Occipital lobe (tissue), 2 donors: Measurements from ENCODE around the gene HIPK2. TPM values are rescaled to one million over a fixed set of nuclear protein-coding genes. Genes with fewer than 3 reads are reported as not detected.

ENCODE experiments used
- DNase-seq: peaks from one replicate; lab custom pipeline; 2025; lab: John Stamatoyannopoulos, UW
- total RNA-seq: library from RNA; depleted of rRNA; stranded (reverse); fragments of >200 nt; gene quantifications from one replicate; pipeline ENCODE4 v1.2.3, GENCODE V29; 2014

The HIPK2 gene
- total RNA-seq, 1 donor from 2014 or later: 12.0 TPM

GRCh38 chr7:139696552-139696951 is 81.2 kb downstream of the HIPK2 start:
- no peak for DNase-seq

DNA sequence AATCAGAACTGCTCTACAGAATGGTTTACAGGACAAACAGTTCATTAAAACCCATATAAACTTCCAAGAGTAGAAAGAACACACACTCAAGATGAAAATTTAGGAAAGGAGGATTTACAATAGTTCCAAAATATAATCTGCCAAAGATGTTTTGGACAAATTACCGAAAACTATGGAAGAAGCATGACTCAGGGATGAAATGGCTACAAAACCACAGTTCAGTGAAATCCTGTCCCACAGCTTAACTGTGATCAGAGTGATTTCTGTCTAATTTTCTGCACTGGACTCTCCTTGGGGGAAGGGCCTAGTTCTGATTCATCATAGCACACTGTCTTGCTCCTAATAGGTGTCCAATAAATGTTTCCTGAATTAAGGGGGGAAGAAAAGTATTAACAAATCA is 82.2 kb downstream of the HIPK2 start:
- DNase-seq: no peak

DNA sequence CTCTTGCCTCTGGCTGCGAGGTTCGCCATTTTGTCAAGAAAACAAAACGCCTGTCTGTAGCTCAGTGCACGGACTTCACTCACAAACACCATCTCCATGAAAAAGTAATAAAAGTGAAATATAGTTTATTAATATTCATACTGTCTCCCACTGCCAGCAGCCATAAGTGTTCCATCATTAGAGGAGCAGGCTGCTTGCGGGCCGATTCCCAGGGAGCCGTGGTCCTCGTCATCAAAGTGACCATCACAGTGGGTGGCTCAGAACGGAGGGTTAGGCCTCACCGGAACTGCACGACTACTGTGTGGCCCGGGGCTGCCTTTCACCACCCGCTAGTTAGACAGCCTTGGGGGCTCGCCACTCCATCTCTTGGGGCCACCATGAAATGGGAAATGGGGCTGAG is 82.7 kb downstream of the HIPK2 start:
- no peak for DNase-seq

DNA sequence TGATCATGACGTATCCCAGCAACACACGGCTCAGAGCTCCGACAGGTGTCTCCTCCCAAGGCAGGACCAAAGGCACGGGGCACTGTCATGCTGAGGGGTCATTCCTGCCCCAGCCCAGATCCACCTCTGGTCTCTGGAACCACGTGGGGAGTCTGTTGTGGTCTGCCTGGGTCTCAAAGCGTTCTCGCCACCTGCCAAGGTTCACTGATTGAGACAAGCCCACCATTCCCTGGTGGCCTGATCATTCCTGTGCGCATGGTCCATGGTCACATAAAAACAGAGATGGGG is 83.5 kb downstream of the HIPK2 start:
- no peak for DNase-seq

DNA sequence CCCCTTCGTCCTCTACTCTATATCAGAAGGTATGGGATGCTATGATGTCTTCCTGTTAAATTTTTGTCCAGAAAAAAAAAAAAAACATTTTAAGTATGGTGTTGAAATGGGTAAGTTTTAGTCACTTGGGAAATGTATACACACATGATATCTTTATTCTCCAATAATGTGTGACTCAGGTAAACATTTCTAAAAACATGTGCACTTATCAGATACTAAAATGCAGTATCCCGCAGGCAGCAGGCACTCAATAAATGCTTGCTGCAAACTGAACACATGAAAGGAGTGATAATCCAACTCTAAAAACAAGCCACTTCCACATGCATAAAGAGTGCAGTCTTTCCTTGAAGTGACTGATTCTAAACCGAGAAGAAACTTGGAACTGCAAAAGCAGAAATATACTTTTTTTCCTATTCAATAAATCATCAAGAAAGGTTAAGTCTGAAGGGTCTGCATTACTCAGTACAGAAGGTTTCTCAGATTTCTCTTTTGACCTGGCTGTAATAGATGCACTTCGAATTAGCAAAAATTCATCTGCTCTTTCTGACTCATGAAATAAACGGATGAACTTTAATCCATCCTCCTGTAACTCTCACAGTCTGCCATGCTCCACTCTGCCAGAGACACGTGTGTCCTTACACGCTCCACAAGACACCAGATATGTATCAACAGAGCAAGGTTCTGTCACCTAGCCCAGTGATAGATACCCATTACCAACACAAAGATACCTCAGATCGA is 84.0 kb downstream of the HIPK2 start:
- DNase-seq: no peak

- DNase-seq: no peak
Measured at GRCh38 chr7:139692723-139693122, 85.1 kb downstream of the HIPK2 start.

- no peak for DNase-seq
Measured at GRCh38 chr7:139691253-139691781, 86.5 kb downstream of the HIPK2 start.

- DNase-seq: peak; percentile 16
Measured at GRCh38 chr7:139687980-139688632, 89.7 kb downstream of the HIPK2 start.

DNA sequence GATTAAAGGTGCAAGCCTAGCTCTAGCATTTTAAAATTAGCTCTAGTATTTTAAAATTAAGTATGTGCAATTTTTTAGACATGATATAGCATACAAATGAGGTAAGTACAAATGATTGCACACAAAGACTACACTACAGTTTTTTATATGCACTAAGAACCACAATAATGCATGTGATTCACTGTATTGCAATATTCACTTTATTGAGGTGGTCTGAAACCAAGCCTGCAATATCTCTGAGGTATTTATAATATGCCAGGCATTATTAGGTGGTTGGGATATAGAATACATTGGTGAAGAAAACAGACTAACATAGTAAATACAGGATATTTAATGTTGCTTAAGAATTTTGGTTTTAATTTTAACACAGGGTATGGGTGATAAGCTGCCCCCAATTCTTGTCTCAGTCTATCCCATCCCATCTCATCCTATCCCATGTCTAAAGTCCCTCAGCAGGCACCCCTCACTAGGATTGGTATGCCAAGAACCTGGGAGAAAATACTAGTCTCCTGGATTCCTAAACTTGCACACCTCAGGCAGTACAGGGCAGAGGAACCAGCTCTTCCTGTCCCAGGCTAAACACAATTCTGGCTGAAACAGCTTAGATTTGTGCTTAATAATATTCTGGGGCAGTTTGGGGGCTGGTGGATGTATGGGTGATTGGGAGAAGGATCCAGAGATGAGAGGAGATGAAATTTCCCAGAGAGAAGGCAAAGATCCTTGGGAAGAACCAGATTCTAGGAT is 90.4 kb downstream of the HIPK2 start:
- DNase-seq: no peak

- DNase-seq: no peak
Measured at GRCh38 chr7:139683137-139683921, 94.5 kb downstream of the HIPK2 start.

DNA sequence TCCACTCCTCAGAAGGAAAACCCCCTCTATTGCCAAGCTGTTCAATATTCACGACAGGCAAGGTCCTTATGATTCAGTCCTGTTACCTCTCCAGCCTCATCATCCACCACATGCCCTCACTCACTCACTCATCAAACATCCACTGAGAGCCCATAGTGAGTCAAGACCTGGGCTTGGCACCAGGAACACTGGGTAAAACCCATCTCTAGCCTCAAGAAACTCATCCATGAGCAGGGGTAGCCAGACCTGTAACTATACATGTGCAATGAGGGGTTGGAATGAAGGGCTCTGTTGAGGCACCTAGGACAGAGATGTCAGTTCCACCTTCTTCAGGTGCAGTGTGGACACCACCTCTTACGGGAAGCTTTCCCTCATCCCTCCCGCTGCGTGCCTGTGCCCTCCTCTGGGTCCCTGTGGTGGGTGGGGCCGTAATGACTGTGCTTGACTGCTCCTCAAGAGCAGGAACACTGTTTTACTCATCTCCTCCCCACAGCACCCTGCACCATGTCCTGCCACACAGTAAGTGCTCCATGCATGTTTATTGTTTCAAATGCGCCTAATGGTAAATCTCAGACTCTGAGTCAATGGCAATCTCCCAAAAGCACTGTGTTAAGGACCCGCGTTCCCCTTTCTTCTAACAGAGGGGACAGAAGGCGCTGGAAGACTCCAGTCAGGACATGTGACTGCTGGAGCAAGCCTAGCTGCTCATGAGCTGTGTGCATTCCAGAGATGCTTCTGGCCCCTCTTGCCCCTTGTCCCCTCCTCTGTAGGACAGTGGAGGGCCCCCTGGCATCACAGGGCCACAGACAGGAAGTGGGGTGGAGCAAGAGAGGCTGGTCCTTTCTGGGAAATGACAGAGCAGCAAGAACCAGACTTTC is 95.4 kb downstream of the HIPK2 start:
- DNase-seq: no peak

- no peak for DNase-seq
Measured at GRCh38 chr7:139681812-139682135, 96.0 kb downstream of the HIPK2 start.

- no peak for DNase-seq
Measured at GRCh38 chr7:139681463-139681755, 96.4 kb downstream of the HIPK2 start.

- DNase-seq: peak; percentile 35
Measured at GRCh38 chr7:139680676-139681462, 96.9 kb downstream of the HIPK2 start.

DNA sequence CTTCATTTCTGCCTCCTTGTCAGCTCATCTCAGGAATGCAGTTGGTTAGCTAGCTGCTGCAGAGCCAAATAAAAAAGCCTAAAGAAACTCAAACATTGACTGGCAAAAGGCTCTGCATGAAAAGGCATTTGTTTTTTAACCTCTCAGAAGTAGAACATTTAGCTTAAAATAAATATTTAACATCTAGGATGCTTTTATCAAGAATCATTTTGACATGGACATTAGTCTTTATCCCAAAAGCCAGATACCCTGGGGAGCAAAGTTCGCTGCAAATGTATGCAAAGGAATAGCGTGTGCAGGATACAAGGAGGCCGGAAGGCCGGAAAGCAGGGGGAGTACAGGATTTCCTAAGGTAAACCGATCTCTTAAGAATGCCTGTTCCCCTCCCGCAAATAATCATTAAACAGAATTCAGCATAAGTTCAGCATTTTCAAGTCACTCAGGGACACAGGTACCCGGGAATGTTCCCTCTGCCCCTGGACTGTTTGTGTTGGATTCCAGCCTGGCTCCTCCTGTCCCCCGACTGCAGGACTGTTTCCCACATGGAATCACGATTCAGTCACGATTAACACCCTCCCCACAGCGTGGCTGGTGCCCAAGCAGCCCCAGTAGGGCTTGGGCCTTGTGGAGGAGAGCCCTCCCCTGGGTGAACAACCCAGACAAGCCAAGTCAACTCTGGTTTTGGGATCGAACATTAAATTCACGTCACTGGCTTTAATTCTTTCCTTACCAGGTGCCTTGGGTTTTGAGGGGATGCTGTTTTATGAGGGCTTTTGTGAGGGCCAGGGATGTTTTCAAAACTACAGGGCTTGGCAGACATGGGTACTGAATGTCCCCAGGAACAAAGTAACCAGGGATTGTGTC is 97.8 kb downstream of the HIPK2 start:
- no peak for DNase-seq

DNA sequence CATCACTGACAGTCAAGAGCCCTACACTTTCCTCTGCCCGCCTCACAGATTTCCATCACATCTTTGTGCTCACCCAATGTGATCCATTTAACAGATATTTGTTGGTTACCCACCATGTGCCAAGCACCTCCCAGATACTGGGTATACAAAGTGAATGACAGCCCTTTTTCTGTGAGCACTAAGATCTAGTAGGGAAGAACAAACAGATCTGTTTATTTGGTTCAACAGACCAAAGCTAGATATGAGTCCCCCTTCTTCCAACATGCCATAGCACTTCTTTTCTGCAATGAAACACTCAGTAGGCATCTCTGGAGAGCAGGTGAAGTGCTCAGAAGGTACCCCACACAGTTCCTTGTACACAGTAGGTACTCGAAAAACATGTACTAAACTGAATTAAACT is 101.4 kb downstream of the HIPK2 start:
- DNase-seq: no peak

DNA sequence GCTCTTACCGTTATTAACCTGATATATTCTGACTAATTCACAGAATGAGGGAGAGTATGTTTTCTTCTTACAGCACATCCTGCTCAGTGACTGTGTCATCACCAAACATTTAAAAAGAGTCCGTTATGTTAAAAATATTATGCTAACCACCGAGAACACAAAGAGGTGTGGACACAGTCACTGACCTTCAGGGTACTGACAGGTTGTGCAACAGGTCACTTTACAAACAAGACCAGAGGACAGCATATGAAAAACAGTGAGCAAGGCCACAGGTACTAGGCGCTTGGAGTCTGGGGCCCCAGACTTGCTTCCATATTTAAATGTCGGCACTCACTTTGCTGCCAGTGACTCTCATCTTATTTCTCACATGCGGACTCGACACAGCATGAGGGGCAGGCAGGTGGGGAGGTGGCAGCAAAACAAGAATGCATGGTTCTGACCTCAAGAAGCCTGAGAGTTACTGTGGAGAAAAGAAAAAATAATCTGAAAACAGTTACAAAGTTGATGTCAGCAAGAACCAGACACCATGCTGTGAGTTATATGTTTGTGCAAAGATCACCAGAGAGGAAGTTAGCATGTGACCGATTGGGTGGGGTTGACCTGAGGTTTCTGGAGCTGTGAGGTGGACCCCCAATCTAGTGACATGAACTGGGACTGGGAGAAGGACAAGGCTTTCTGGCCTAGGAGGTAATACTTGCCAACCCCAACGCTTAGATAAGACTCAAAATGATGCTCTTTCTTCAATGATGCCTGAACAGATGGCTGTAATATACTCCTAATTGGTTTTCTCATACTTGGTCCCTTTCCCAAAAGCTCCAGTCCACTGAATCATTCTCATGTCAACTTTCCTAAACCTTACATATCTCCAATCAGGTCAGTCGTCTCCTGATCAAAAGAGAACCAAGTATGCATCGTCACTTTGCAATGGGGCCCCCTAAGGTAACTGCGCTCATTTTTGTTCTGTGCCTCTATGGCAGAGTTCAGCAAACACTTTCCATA is 102.4 kb downstream of the HIPK2 start:
- DNase-seq: no peak

GRCh38 chr7:139674752-139675126 is 103.1 kb downstream of the HIPK2 start:
- no peak for DNase-seq
